Endodermal cell (in vitro differentiated cells): ENCODE data around the gene GRIK3. TPM values are rescaled to one million over a fixed set of nuclear protein-coding genes. Genes with fewer than 3 reads are reported as not detected.

Experiments
- DNase-seq: peaks from one replicate; pipeline ENCODE4 v3.0.0-alpha.2; 2017
- H3K27ac ChIP-seq: 2 replicates; pipeline ENCODE4 v1.5.1; 2013; ENCODE audit warnings: mild to moderate bottlenecking, low read depth, low read length, moderate library complexity
- H3K27me3 ChIP-seq: 2 replicates; pipeline ENCODE4 v1.6.1; 2013; ENCODE audit warnings: mild to moderate bottlenecking, low read length, moderate library complexity; ENCODE audit not compliant: insufficient read depth, control insufficient read depth, poor library complexity, severe bottlenecking
- H3K36me3 ChIP-seq: 2 replicates; pipeline ENCODE4 v1.7.0; 2013; ENCODE audit warnings: mild to moderate bottlenecking, low read length, moderate library complexity; ENCODE audit not compliant: control insufficient read depth, insufficient read depth
- H3K4me1 ChIP-seq: one replicate; pipeline ENCODE4 v1.7.0; 2013; ENCODE audit warnings: low read length; ENCODE audit not compliant: control insufficient read depth, insufficient read depth
- H3K4me3 ChIP-seq: 2 replicates; pipeline ENCODE4 v1.5.1; 2013; ENCODE audit warnings: mild to moderate bottlenecking, low read length, moderate library complexity
- H3K9ac ChIP-seq: 2 replicates; pipeline ENCODE4 v1.6.1; 2013; ENCODE audit warnings: mild to moderate bottlenecking, low read length, moderate library complexity; ENCODE audit not compliant: poor library complexity, severe bottlenecking; ENCODE audit errors: extremely low read depth
- H3K9me3 ChIP-seq: 2 replicates; pipeline ENCODE4 v1.6.1; 2013; ENCODE audit warnings: mild to moderate bottlenecking, low read length, moderate library complexity; ENCODE audit not compliant: control insufficient read depth
- H3K27ac Mint-ChIP-seq: 2 replicates; pipeline ENCODE4 v1.8.0; 2020; ENCODE audit warnings: mixed read lengths
- H3K27me3 Mint-ChIP-seq: 2 replicates; pipeline ENCODE4 v1.8.0; 2021; ENCODE audit warnings: mild to moderate bottlenecking, mixed read lengths; ENCODE audit not compliant: insufficient read depth
- H3K36me3 Mint-ChIP-seq: 2 replicates; pipeline ENCODE4 v1.8.0; 2020; ENCODE audit warnings: low read depth, mixed read lengths
- H3K4me1 Mint-ChIP-seq: 2 replicates; pipeline ENCODE4 v1.8.0; 2020; ENCODE audit warnings: mixed read lengths
- H3K4me3 Mint-ChIP-seq: 2 replicates; pipeline ENCODE4 v1.8.0; 2020; ENCODE audit warnings: mild to moderate bottlenecking, moderate library complexity, mixed read lengths
- H3K9me3 Mint-ChIP-seq: 2 replicates; pipeline ENCODE4 v1.8.0; 2020; ENCODE audit warnings: mild to moderate bottlenecking, mixed read lengths
- CTCF ChIP-seq: fragments of 200-600 bp; sonication (generic); conservative IDR thresholded peaks from 2 replicates; pipeline ENCODE4 v1.5.0; 2021; ENCODE audit warnings: antibody characterized with exemption, mild to moderate bottlenecking
- WGBS, 2 experiments: methylation state at CpG; one replicate each; pipeline versions ENCODE4 v1.1.5 to v1.1.7; 2013; ENCODE audit warnings: missing lambda C conversion rate in 2 of 2, mixed read lengths in 1 of 2; ENCODE audit not compliant: insufficient coverage in 1 of 2, insufficient read length in 1 of 2; 5-methylcytosine and 5-hydroxymethylcytosine counted together
- total RNA-seq, 2 donors: library from RNA; stranded (reverse); fragmentation: NEBNext Ultra II Directional in 1 of 2; extraction: Animal tissue kit (Norgen Biotek cat#: 25700) in 1 of 2; gene quantifications; 2 replicates in 1 of 2; 3 replicates in 1 of 2; pipeline ENCODE4 v1.2.1, GENCODE V29; 2021

Gene GRIK3
- total RNA-seq, 2 donors from 2014 or later: 13.4 to 32.4 TPM

DNA sequence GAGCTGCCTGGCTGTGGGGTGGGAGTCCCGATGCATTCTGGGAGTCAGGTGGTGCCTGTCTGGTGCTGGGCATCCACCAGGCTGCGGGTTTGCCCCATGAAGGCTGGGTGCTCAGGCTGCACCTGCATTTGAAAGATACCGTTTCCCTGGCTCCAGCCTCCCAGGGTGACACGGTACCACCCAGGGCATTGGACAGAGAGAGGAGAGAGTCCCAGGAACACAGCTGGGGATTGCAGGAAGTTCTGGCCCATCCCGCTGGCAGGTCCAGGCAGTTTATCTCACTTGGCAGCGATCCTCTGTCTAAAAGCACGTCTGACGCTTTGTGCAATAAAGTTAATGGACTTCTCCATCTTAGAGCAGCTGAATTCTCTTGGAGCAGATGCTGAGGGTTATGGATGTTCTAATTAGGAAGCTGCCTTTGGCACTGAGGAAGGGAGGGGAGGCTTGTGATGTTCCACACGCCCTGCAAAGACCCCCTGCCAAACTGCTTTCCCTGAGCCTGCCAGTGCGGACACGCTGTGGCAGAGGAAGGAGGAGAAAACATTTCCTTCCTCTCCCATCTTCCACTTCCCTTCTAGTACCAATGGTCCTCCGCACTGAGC lies 246.9 kb downstream of the GRIK3 start:
- Mint-ChIP-seq H3K27ac (no peak overlapping the region), H3K4me3 (no peak overlapping the region), H3K9me3 (no peaks in the 10 kb centered on the region), H3K27me3 (peaks cover 14% of the 10 kb centered on the region), H3K4me1 (peaks cover 11% of the 10 kb centered on the region), H3K36me3 (no peaks in the 10 kb centered on the region)
- Histone ChIP-seq H3K4me3 (no peak overlapping the region), H3K4me1 (peaks cover 5% of the 10 kb centered on the region), H3K9me3 (no peaks in the 10 kb centered on the region), H3K27me3 (no peaks in the 10 kb centered on the region), H3K36me3 (no peaks in the 10 kb centered on the region), H3K27ac (no peak overlapping the region), H3K9ac (no peak overlapping the region)
- DNase-seq: no peak
- WGBS, 2 experiments: 93 to 94% methylated on average over 8 to 12 of the region's 12 CpGs
- TF ChIP-seq CTCF: no peak

DNA sequence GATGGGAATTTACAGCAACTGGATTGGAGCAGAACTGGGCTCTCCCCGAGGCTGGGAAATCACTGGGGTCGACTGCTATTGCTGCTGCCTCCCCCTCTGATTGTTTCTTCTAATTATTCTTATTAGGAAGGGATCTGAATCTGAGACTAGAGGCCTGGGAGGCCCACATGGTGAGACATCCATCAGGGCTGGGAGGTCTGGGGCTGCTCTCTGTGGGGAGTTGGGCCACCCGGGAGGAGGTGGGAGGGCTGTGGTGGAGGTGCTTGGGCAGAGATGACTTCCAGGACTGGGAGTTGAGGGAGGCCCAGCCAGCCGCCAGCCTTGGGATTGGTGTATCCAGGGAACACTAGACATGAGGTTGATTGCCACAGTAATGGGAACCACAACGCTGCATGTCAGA lies 247.9 kb downstream of the GRIK3 start:
- TF ChIP-seq CTCF: no peak
- Mint-ChIP-seq H3K36me3 (no peaks in the 10 kb centered on the region), H3K27ac (no peak overlapping the region), H3K4me1 (peaks cover 16% of the 10 kb centered on the region), H3K27me3 (peaks cover 11% of the 10 kb centered on the region), H3K9me3 (no peaks in the 10 kb centered on the region), H3K4me3 (no peak overlapping the region)
- H3K9ac ChIP-seq: no peak overlapping the region
- no peaks in the 10 kb centered on the region for H3K36me3 ChIP-seq
- no peak for DNase-seq
- peaks cover 5% of the 10 kb centered on the region for H3K4me1 ChIP-seq
- no peaks in the 10 kb centered on the region for H3K27me3 ChIP-seq
- H3K4me3 ChIP-seq: no peak overlapping the region
- 85 to 87% methylated on average over 2 to 5 of the region's 5 CpGs for WGBS, 2 experiments
- no peaks in the 10 kb centered on the region for H3K9me3 ChIP-seq
- H3K27ac ChIP-seq: no peak overlapping the region

GRCh38 chr1:36784147-36784859 lies 250.0 kb downstream of the GRIK3 start:
- no peaks in the 10 kb centered on the region for H3K36me3 ChIP-seq
- no peaks in the 10 kb centered on the region for H3K9me3 Mint-ChIP-seq
- WGBS, 2 experiments: 92 to 95% methylated on average over 5 to 9 of the region's 9 CpGs
- no peak overlapping the region for H3K9ac ChIP-seq
- no peaks in the 10 kb centered on the region for H3K9me3 ChIP-seq
- peaks cover 5% of the 10 kb centered on the region for H3K4me1 ChIP-seq
- no peaks in the 10 kb centered on the region for H3K27me3 ChIP-seq
- peaks cover 17% of the 10 kb centered on the region for H3K4me1 Mint-ChIP-seq
- TF ChIP-seq CTCF: no peak
- DNase-seq: no peak
- no peak overlapping the region for H3K27ac ChIP-seq
- no peak overlapping the region for H3K4me3 ChIP-seq
- H3K4me3 Mint-ChIP-seq: no peak overlapping the region
- peaks cover 11% of the 10 kb centered on the region for H3K27me3 Mint-ChIP-seq
- H3K36me3 Mint-ChIP-seq: no peaks in the 10 kb centered on the region
- no peak overlapping the region for H3K27ac Mint-ChIP-seq
